Peyer's patch (tissue), 4 donors: ENCODE measurements around the gene C2CD4C.

Source experiments
- CTCF ChIP-seq, 6 experiments: fragments of 450-650 bp in 4 of 6; fragments of 200-600 bp in 2 of 6; sonication (generic) in 1 of 6; IDR thresholded peaks; one replicate each; pipeline ENCODE4 v1.5.1; 2017 to 2019; ENCODE audit warnings: antibody characterized with exemption in 6 of 6, mild to moderate bottlenecking in 3 of 6, moderate library complexity in 1 of 6
- POLR2A ChIP-seq, 2 donors: fragments of 450-650 bp; IDR thresholded peaks; one replicate each; pipeline ENCODE4 v1.5.1; 2017; ENCODE audit warnings: antibody characterized with exemption in 2 of 2, mild to moderate bottlenecking in 2 of 2, moderate library complexity in 2 of 2

- no peak for TF ChIP-seq POLR2A (IDR thresholded peaks at IDR 0.05)
- no peak for TF ChIP-seq CTCF (IDR thresholded peaks at IDR 0.05)
Observed at GRCh38 chr19:430701-431100, 21.8 kb upstream of the C2CD4C start.
